Measurements from ENCODE around the gene OR2AG1.
"Not testable (repeated sequence)": the region's sequence is repeated elsewhere in the genome, so short reads cannot be mapped to it uniquely, and the experiment has no call there.

The OR2AG1 gene

GRCh38 chr11:6794639-6795038, 11.8 kb downstream of the OR2AG1 start:
- no peak for DNase-seq (ENCODE audit: low spot score)

GRCh38 chr11:6799402-6799801, 16.6 kb downstream of the OR2AG1 start, which contains the start of gene OR6A2:
Gene OR6A2, minus strand, starts transcription at chr11:6799689. Its CDS starts 3,981 bp downstream, at chr11:6795708.
- no peak for DNase-seq (ENCODE audit: low spot score)

- not testable (repeated sequence) for DNase-seq (ENCODE audit: low spot score)
Measured at GRCh38 chr11:6801075-6801474, 18.3 kb downstream of the OR2AG1 start.

- DNase-seq (ENCODE audit: low spot score), result peak; percentile 47
Measured at GRCh38 chr11:6812390-6813005, 29.7 kb downstream of the OR2AG1 start.

GRCh38 chr11:6813656-6814055, 30.8 kb downstream of the OR2AG1 start:
- DNase-seq (ENCODE audit: low spot score), result no peak

GRCh38 chr11:6817694-6818093, 34.9 kb downstream of the OR2AG1 start:
- DNase-seq (ENCODE audit: low spot score), result no peak

- no peak for DNase-seq (ENCODE audit: low spot score)
Measured at GRCh38 chr11:6818967-6819366, 36.1 kb downstream of the OR2AG1 start.

- DNase-seq (ENCODE audit: low spot score), result no peak
Measured at GRCh38 chr11:6824136-6824823, 41.5 kb downstream of the OR2AG1 start.

- no peak for DNase-seq (ENCODE audit: low spot score)
Measured at GRCh38 chr11:6825231-6825744, 42.5 kb downstream of the OR2AG1 start.

- DNase-seq (ENCODE audit: low spot score), result no peak
Measured at GRCh38 chr11:6828103-6828502, 45.3 kb downstream of the OR2AG1 start.

- DNase-seq (ENCODE audit: low spot score), result no peak
Measured at GRCh38 chr11:6833356-6833755, 50.5 kb downstream of the OR2AG1 start.

GRCh38 chr11:6834021-6834420, 51.2 kb downstream of the OR2AG1 start:
- no peak for DNase-seq (ENCODE audit: low spot score)

Measured in kidney capillary endothelial cell (primary cell).